H9 (cell line): ENCODE measurements around the gene MAPK8IP2. TPM values are rescaled to one million over a fixed set of nuclear protein-coding genes. Genes with fewer than 3 reads are reported as not detected.
A peak's percentile ranks its signal among the peaks of the same experiment; 100 is the strongest.

Experiments
- DNase-seq: peaks from one replicate; pipeline ENCODE4 v3.0.0-alpha.2; 2017
- H2AFZ ChIP-seq: one replicate; pipeline ENCODE4 v1.6.1; 2013; ENCODE audit warnings: mild to moderate bottlenecking, low read length, control low read depth, moderate library complexity
- H2AK5ac ChIP-seq: 2 replicates; pipeline ENCODE4 v1.6.1; 2013; ENCODE audit warnings: low read length, control low read depth, mixed read lengths; ENCODE audit not compliant: insufficient read length
- H2BK120ac ChIP-seq: one replicate; pipeline ENCODE4 v1.6.1; 2013; ENCODE audit warnings: low read depth, mild to moderate bottlenecking, low read length, control low read depth, inconsistent platforms; ENCODE audit not compliant: poor library complexity, severe bottlenecking
- H2BK12ac ChIP-seq: 2 replicates; pipeline ENCODE4 v1.6.1; 2013; ENCODE audit warnings: low read length, control low read depth, mixed read lengths, low read depth; ENCODE audit not compliant: insufficient read length
- H2BK15ac ChIP-seq: 2 replicates; pipeline ENCODE4 v1.6.1; 2013; ENCODE audit warnings: low read depth, low read length, control low read depth
- H2BK20ac ChIP-seq: one replicate; pipeline ENCODE4 v1.6.1; 2013; ENCODE audit warnings: low read depth, mild to moderate bottlenecking, low read length, control low read depth, inconsistent platforms; ENCODE audit not compliant: poor library complexity, severe bottlenecking
- H2BK5ac ChIP-seq: 2 replicates; pipeline ENCODE4 v1.6.1; 2013; ENCODE audit warnings: low read length, control low read depth, mixed read lengths; ENCODE audit not compliant: insufficient read length
- H3K14ac ChIP-seq: 2 replicates; pipeline ENCODE4 v1.6.1; 2013; ENCODE audit warnings: low read length, control low read depth; ENCODE audit not compliant: insufficient read depth
- H3K18ac ChIP-seq: 2 replicates; pipeline ENCODE4 v1.6.1; 2013; ENCODE audit warnings: low read depth, mild to moderate bottlenecking, mixed read lengths, low read length, control low read depth; ENCODE audit not compliant: insufficient read length
- H3K23ac ChIP-seq: 2 replicates; pipeline ENCODE4 v1.6.1; 2013; ENCODE audit warnings: low read length, control low read depth, mixed read lengths, low read depth; ENCODE audit not compliant: insufficient read length
- H3K23me2 ChIP-seq: 2 replicates; pipeline ENCODE4 v1.6.1; 2013; ENCODE audit warnings: low read depth, mild to moderate bottlenecking, mixed read lengths, low read length, control low read depth; ENCODE audit not compliant: insufficient read length, poor library complexity, severe bottlenecking
- H3K27ac ChIP-seq: 2 replicates; pipeline ENCODE4 v1.5.1; 2013; ENCODE audit warnings: low read length, control low read depth, mixed read lengths, low read depth; ENCODE audit not compliant: insufficient read length
- H3K27me3 ChIP-seq: 2 replicates; pipeline ENCODE4 v1.6.1; 2013; ENCODE audit warnings: low read length, control low read depth, inconsistent platforms; ENCODE audit not compliant: insufficient read depth
- H3K4ac ChIP-seq: 2 replicates; pipeline ENCODE4 v1.6.1; 2013; ENCODE audit warnings: low read depth, mild to moderate bottlenecking, control low read depth, inconsistent platforms, low read length, moderate library complexity
- H3K4me1 ChIP-seq: 2 replicates; pipeline ENCODE4 v1.6.1; 2013; ENCODE audit warnings: low read length, control low read depth, inconsistent platforms; ENCODE audit not compliant: insufficient read depth
- H3K4me2 ChIP-seq: 2 replicates; pipeline ENCODE4 v1.6.1; 2013; ENCODE audit warnings: low read length, control low read depth, mixed read lengths; ENCODE audit not compliant: insufficient read length, insufficient read depth
- H3K56ac ChIP-seq: 2 replicates; pipeline ENCODE4 v1.6.1; 2013; ENCODE audit warnings: low read depth, mild to moderate bottlenecking, mixed read lengths, low read length, control low read depth; ENCODE audit not compliant: insufficient read length
- H3K79me1 ChIP-seq: 2 replicates; pipeline ENCODE4 v1.6.1; 2013; ENCODE audit warnings: low read depth, mild to moderate bottlenecking, moderate library complexity, low read length, control low read depth, inconsistent platforms; ENCODE audit not compliant: insufficient read depth, poor library complexity, severe bottlenecking
- H3K79me2 ChIP-seq: 2 replicates; pipeline ENCODE4 v1.6.1; 2013; ENCODE audit warnings: low read length, control low read depth, inconsistent platforms; ENCODE audit not compliant: insufficient read depth
- H3K9ac ChIP-seq: 2 replicates; pipeline ENCODE4 v1.6.1; 2013; ENCODE audit warnings: low read length, control low read depth, mixed read lengths; ENCODE audit not compliant: insufficient read length; ENCODE audit errors: extremely low read depth
- H3K9me3 ChIP-seq: one replicate; pipeline ENCODE4 v1.6.1; 2013; ENCODE audit warnings: low read depth, low read length, inconsistent platforms; ENCODE audit not compliant: control insufficient read depth
- H3T11ph ChIP-seq: one replicate; pipeline ENCODE4 v1.6.1; 2013; ENCODE audit warnings: mild to moderate bottlenecking, low read length, control low read depth, inconsistent platforms
- H4K20me1 ChIP-seq: one replicate; pipeline ENCODE4 v1.6.1; 2013; ENCODE audit not compliant: control insufficient read depth, insufficient read length, insufficient read depth
- H4K5ac ChIP-seq: 2 replicates; pipeline ENCODE4 v1.6.1; 2013; ENCODE audit warnings: low read depth, mild to moderate bottlenecking, mixed read lengths, low read length, control low read depth; ENCODE audit not compliant: insufficient read length
- H4K8ac ChIP-seq: replicated peaks from 2 replicates; pipeline ENCODE4 v1.6.1; 2013; ENCODE audit warnings: low read length, control low read depth, mixed read lengths, low read depth; ENCODE audit not compliant: insufficient read length
- H4K91ac ChIP-seq: 2 replicates; pipeline ENCODE4 v1.6.1; 2013; ENCODE audit warnings: low read depth, mild to moderate bottlenecking, moderate library complexity, mixed read lengths, low read length, control low read depth; ENCODE audit not compliant: insufficient read length
- H3K27ac Mint-ChIP-seq, 3 experiments: 2 replicates in 2 of 3; 3 replicates in 1 of 3; pipeline ENCODE4 v1.8.0; 2020 to 2021; ENCODE audit warnings: mixed read lengths in 3 of 3, mild to moderate bottlenecking in 1 of 3, moderate library complexity in 1 of 3
- H3K27me3 Mint-ChIP-seq: 2 replicates; pipeline ENCODE4 v1.8.0; 2021; ENCODE audit warnings: low read depth, mild to moderate bottlenecking, moderate library complexity, mixed read lengths
- H3K36me3 Mint-ChIP-seq, 3 experiments: 2 replicates in 2 of 3; 3 replicates in 1 of 3; pipeline ENCODE4 v1.8.0; 2020 to 2021; ENCODE audit warnings: low read depth in 3 of 3, mixed read lengths in 3 of 3; ENCODE audit not compliant: insufficient read depth in 1 of 3
- H3K4me1 Mint-ChIP-seq, 2 experiments: 2 replicates each; pipeline ENCODE4 v1.8.0; 2020; ENCODE audit warnings: mixed read lengths in 2 of 2
- H3K4me3 Mint-ChIP-seq, 2 experiments: 2 replicates in 1 of 2; 3 replicates in 1 of 2; pipeline ENCODE4 v1.8.0; 2020 to 2021; ENCODE audit warnings: mild to moderate bottlenecking in 2 of 2, mixed read lengths in 2 of 2, moderate library complexity in 1 of 2
- H3K9me3 Mint-ChIP-seq, 2 experiments: 2 replicates in 1 of 2; 3 replicates in 1 of 2; pipeline ENCODE4 v1.8.0; 2020; ENCODE audit warnings: mild to moderate bottlenecking in 2 of 2, mixed read lengths in 2 of 2, moderate library complexity in 1 of 2
- WGBS: extraction: QIAGEN DNeasy Blood & Tissue Kit; methylation state at CpG from one replicate; pipeline ENCODE4 v1.1.7; 2013; ENCODE audit warnings: missing lambda C conversion rate, low lambda C conversion rate, mixed read lengths; ENCODE audit not compliant: insufficient read length; ENCODE audit errors: extremely low coverage; 5-methylcytosine and 5-hydroxymethylcytosine counted together
- total RNA-seq: library from RNA; stranded (reverse); gene quantifications from 2 replicates; pipeline ENCODE4 v1.2.1, GENCODE V29; 2021
- TF ChIP-seq, protein P1 (sequence below): fragments of 200-600 bp; sonication (generic); conservative IDR thresholded peaks from 3 replicates; pipeline ENCODE4 v1.8.0; 2021; ENCODE audit warnings: antibody characterized with exemption, mild to moderate bottlenecking

MAPK8IP2 gene
- total RNA-seq, 1 experiment from 2014 or later: 5.7 TPM

DNA sequence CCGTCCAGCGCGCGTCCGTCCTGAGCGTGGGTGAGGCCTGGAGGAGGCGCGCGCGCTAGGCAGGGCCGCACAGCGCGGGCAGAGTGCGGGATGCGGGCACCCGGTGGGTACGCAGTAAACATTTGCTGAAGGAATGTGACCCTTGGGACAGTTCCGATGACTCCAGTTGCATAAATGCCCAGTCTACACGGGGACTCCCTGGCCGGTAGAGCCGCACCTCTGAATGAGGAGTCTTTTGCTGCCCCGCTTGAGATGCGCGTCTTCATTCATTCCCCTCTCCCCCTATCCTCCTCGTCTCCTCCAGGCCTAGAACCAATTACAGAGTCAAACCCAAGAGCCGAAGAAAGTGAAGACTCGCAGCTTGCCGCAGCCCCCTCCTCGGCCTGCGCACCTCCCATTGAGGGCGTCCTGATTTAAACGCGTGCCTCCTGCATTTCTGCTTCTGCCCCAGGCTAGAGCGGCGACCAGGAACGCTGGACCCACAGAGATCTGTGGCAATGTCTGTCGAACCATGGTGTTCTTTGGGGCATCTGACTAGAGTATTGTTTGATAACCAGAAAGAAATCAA lies 17.2 kb upstream of the MAPK8IP2 start:
- no peak overlapping the region for H3T11ph ChIP-seq
- H2AK5ac ChIP-seq: no peak overlapping the region
- H3K27ac ChIP-seq: no peak overlapping the region
- H3K27me3 ChIP-seq: no peaks in the 10 kb centered on the region
- no peak overlapping the region for H2BK15ac ChIP-seq
- Mint-ChIP-seq H3K27me3 (peaks cover 6% of the 10 kb centered on the region), H3K36me3 (peaks cover 4 to 18% (median 14%) of the 10 kb centered on the region in 3 experiments; a peak in 6 of 7 replicates), H3K4me3 (peak overlapping the region; percentile 80 to 89), H3K9me3 (no peaks in the 10 kb centered on the region), H3K4me1 (peaks cover 14 to 23% of the 10 kb centered on the region in 2 experiments), H3K27ac (peak overlapping the region in 2 of 3 experiments; percentile 48 to 78; a peak in 3 of 7 replicates)
- no peak for DNase-seq
- H3K4me2 ChIP-seq: peak overlapping the region; percentile 93
- H3K4ac ChIP-seq: no peak overlapping the region
- H3K79me1 ChIP-seq: peaks cover 4% of the 10 kb centered on the region
- no peak overlapping the region for H3K23ac ChIP-seq
- no peak overlapping the region for H2AFZ ChIP-seq
- H2BK20ac ChIP-seq: no peak overlapping the region
- no peak overlapping the region; the same call in 1 of the 2 replicates for H3K14ac ChIP-seq
- no peaks in the 10 kb centered on the region for H3K23me2 ChIP-seq
- H4K20me1 ChIP-seq: no peaks in the 10 kb centered on the region
- H2BK120ac ChIP-seq: no peak overlapping the region
- no peak overlapping the region for H4K5ac ChIP-seq
- no peak overlapping the region for H2BK5ac ChIP-seq
- TF ChIP-seq, protein P1, sequence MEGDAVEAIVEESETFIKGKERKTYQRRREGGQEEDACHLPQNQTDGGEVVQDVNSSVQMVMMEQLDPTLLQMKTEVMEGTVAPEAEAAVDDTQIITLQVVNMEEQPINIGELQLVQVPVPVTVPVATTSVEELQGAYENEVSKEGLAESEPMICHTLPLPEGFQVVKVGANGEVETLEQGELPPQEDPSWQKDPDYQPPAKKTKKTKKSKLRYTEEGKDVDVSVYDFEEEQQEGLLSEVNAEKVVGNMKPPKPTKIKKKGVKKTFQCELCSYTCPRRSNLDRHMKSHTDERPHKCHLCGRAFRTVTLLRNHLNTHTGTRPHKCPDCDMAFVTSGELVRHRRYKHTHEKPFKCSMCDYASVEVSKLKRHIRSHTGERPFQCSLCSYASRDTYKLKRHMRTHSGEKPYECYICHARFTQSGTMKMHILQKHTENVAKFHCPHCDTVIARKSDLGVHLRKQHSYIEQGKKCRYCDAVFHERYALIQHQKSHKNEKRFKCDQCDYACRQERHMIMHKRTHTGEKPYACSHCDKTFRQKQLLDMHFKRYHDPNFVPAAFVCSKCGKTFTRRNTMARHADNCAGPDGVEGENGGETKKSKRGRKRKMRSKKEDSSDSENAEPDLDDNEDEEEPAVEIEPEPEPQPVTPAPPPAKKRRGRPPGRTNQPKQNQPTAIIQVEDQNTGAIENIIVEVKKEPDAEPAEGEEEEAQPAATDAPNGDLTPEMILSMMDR: no peak
- no peaks in the 10 kb centered on the region for H3K9me3 ChIP-seq
- H3K79me2 ChIP-seq: no peaks in the 10 kb centered on the region
- peak overlapping the region; percentile 71 for H3K9ac ChIP-seq
- no peak overlapping the region for H3K56ac ChIP-seq
- WGBS: no CpG with 5 or more reads among the region's 37 CpGs
- no peak overlapping the region for H2BK12ac ChIP-seq
- H4K91ac ChIP-seq: no peak overlapping the region
- H4K8ac ChIP-seq: no peak overlapping the region
- H3K18ac ChIP-seq: no peak overlapping the region
- peaks cover 2% of the 10 kb centered on the region; the same call in 1 of the 2 replicates for H3K4me1 ChIP-seq
